ENCODE measurements around the gene XDH. TPM values are rescaled to one million over a fixed set of nuclear protein-coding genes. Genes with fewer than 3 reads are reported as not detected.
A peak's percentile ranks its signal among the peaks of the same experiment; 100 is the strongest.

The XDH gene
- total and polyA plus RNA-seq, 2 experiments from 2014 or later, result 1.8 to 2.4 TPM

DNA sequence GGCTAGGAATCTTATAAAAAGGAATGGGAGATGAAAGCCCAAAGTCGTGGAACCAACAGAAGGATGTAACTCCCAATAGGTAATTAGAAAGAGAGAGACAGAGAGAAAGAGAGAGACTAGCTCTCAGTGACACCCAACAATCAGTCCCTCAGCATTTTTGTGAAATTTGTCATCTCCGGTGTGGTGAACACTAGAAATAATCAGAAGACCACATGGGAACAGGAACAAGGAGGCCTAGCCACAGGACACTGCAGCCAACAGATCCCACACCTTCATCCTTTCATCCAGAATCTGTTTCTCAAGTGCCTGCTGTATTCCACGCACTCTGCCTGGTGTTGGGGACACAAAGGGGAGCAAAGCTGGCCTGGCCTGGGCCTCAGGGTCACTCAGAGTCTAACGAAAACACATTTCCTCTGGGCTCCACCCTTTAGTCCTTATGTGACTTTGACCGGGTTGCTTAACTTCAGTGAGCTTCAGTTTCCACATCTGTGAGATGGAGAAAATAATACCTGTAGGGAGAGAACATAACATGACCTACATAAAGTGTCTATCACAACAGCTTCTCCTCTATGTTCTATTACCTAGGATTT is 127.5 kb downstream of the XDH start:
- no peak overlapping the region for H2AFZ ChIP-seq
- no peaks in the 10 kb centered on the region for H3K9me2 ChIP-seq (ENCODE audit: insufficient read depth)
- H3K4me2 ChIP-seq (ENCODE audit: unreplicated experiment), result no peak overlapping the region
- in situ Hi-C loops (cut with MboI), result no loop called here
- H3K79me2 ChIP-seq (ENCODE audit: insufficient read depth), result no peaks in the 10 kb centered on the region
- H3K36me3 ChIP-seq (ENCODE audit: low read depth), result no peaks in the 10 kb centered on the region
- H3K27ac ChIP-seq, result no peak overlapping the region
- H3K4me3 ChIP-seq, result no peak overlapping the region
- peaks cover 20% of the 10 kb centered on the region for H3K4me1 ChIP-seq (ENCODE audit: insufficient read depth)
- DNase-seq, result peak; percentile 37
- WGBS, 2 experiments (ENCODE audit: low coverage in 1 of 2, low lambda C conversion rate in 2 of 2, missing lambda C conversion rate in 2 of 2), result 65 to 69% methylated on average over 5 of the region's 5 CpGs
- peaks cover 17% of the 10 kb centered on the region; the same call in 1 of the 2 replicates for H3F3A ChIP-seq (ENCODE audit: insufficient read depth)
- no peaks in the 10 kb centered on the region for H3K27me3 ChIP-seq (replicated peaks; ENCODE audit: insufficient read depth)
- TF ChIP-seq EZH2 (IDR thresholded peaks at IDR 0.05; ENCODE audit: insufficient read depth, poor library complexity, severe bottlenecking) (no peak), EZH2phosphoT487 (IDR thresholded peaks at IDR 0.05; ENCODE audit: insufficient read depth, low read depth) (no peak)
- no peaks in the 10 kb centered on the region for H4K20me1 ChIP-seq (ENCODE audit: insufficient read depth)
- no peaks in the 10 kb centered on the region for H3K9me3 ChIP-seq (ENCODE audit: low read depth)
- H3K9ac ChIP-seq, result no peak overlapping the region

- H3K27ac ChIP-seq, result no peak overlapping the region
- no peak for TF ChIP-seq EZH2phosphoT487 (IDR thresholded peaks at IDR 0.05; ENCODE audit: insufficient read depth, low read depth)
- no peak for TF ChIP-seq EZH2 (IDR thresholded peaks at IDR 0.05; ENCODE audit: insufficient read depth, poor library complexity, severe bottlenecking)
Measured at GRCh38 chr2:31286230-31286629, 128.3 kb downstream of the XDH start.

More at GRCh38 chr2:31286230-31286629, 128.3 kb downstream of the XDH start:
- peaks cover 17% of the 10 kb centered on the region; the same call in 1 of the 2 replicates for H3F3A ChIP-seq (ENCODE audit: insufficient read depth)
- H3K4me2 ChIP-seq (ENCODE audit: unreplicated experiment), result no peak overlapping the region
- 63 to 73% methylated on average over 4 of the region's 4 CpGs for WGBS, 2 experiments (ENCODE audit: low coverage in 1 of 2, low lambda C conversion rate in 2 of 2, missing lambda C conversion rate in 2 of 2)
- in situ Hi-C loops (cut with MboI), result no loop called here
- H2AFZ ChIP-seq, result no peak overlapping the region
- no peaks in the 10 kb centered on the region for H3K36me3 ChIP-seq (ENCODE audit: low read depth)
- peaks cover 20% of the 10 kb centered on the region for H3K4me1 ChIP-seq (ENCODE audit: insufficient read depth)
- H3K9me3 ChIP-seq (ENCODE audit: low read depth), result no peaks in the 10 kb centered on the region
- no peaks in the 10 kb centered on the region for H3K79me2 ChIP-seq (ENCODE audit: insufficient read depth)
- DNase-seq, result no peak
- H4K20me1 ChIP-seq (ENCODE audit: insufficient read depth), result no peaks in the 10 kb centered on the region
- no peak overlapping the region for H3K9ac ChIP-seq
- no peak overlapping the region for H3K4me3 ChIP-seq
- H3K27me3 ChIP-seq (replicated peaks; ENCODE audit: insufficient read depth), result no peaks in the 10 kb centered on the region
- H3K9me2 ChIP-seq (ENCODE audit: insufficient read depth), result no peaks in the 10 kb centered on the region

Other genes with a start within 250 kb of the XDH start
- gene CAPN14, start 197.2 kb downstream of the XDH start, total RNA-seq (2014; rRNA removed; shearing (Covaris generic)), result 0.11 TPM in 1 of 2 replicates, not detected in the other
- gene CAPN14, start 197.2 kb downstream of the XDH start, polyA plus RNA-seq (2016; fragmentation: Nextera tagmentation; extraction: Ambion mirVana), result 0.06 TPM in 1 of 2 replicates, not detected in the other
- 31.7 and 33.6 TPM in 2 replicates for gene EHD3, start 180.6 kb downstream of the XDH start, total RNA-seq (2014; rRNA removed; shearing (Covaris generic))
- gene EHD3, start 180.6 kb downstream of the XDH start, polyA plus RNA-seq (2016; fragmentation: Nextera tagmentation; extraction: Ambion mirVana), result 25.9 and 27.1 TPM in 2 replicates
- not detected in 2 replicates for gene SRD5A2, start 166.2 kb upstream of the XDH start, total RNA-seq (2014; rRNA removed; shearing (Covaris generic))
- gene SRD5A2, start 166.2 kb upstream of the XDH start, polyA plus RNA-seq (2016; fragmentation: Nextera tagmentation; extraction: Ambion mirVana), result not detected in 2 replicates

Data from GM23248 (cell line).